Caki2 (cell line): ENCODE data around the gene KIRREL3. TPM values are rescaled to one million over a fixed set of nuclear protein-coding genes. Genes with fewer than 3 reads are reported as not detected.

ENCODE experiments used
- DNase-seq: peaks from one replicate; pipeline ENCODE4 v3.0.0-alpha.2; 2015; ENCODE audit warnings: low read depth
- in situ Hi-C: cut with HindIII; loops from 2 replicates; pipeline ENCODE4 v1.10.0; 2016; ENCODE audit warnings: low sequenced_read_pairs, low pct_unique_long_range_greater_than_20kb, mixed read lengths
- total RNA-seq: library from RNA; depleted of rRNA; stranded (reverse); fragments of >200 nt; shearing (Covaris generic); gene quantifications from 2 replicates; pipeline ENCODE4 v1.2.3, GENCODE V29; 2014; ENCODE audit warnings: low replicate concordance

The KIRREL3 gene
- total RNA-seq, 1 experiment from 2014 or later: 6.4 TPM

GRCh38 chr11:127002669-127003259, 2.2 kb upstream of the KIRREL3 start:
- in situ Hi-C loops: no loop called here

GRCh38 chr11:127000981-127001380, 411 bp upstream of the KIRREL3 start:
- no peak for DNase-seq

More at GRCh38 chr11:127002669-127003259, 2.2 kb upstream of the KIRREL3 start:
- no peak for DNase-seq

GRCh38 chr11:126999366-126999765, 1.2 kb downstream of the KIRREL3 start:
- in situ Hi-C loops: no loop called here
- no peak for DNase-seq

More at GRCh38 chr11:127000981-127001380, 411 bp upstream of the KIRREL3 start:
- in situ Hi-C loops: no loop called here

GRCh38 chr11:126997641-126998040, 2.9 kb downstream of the KIRREL3 start:
- DNase-seq: no peak

GRCh38 chr11:126997196-126997595, 3.4 kb downstream of the KIRREL3 start:
- DNase-seq: no peak
- in situ Hi-C loops: no loop called here

More at GRCh38 chr11:126997641-126998040, 2.9 kb downstream of the KIRREL3 start:
- in situ Hi-C loops: no loop called here

- no peak for DNase-seq
- in situ Hi-C loops: no loop called here
Observed at GRCh38 chr11:126996036-126996804, 4.3 kb downstream of the KIRREL3 start.

GRCh38 chr11:126993599-126993998, 7.0 kb downstream of the KIRREL3 start:
- in situ Hi-C loops: no loop called here
- DNase-seq: peak; percentile 30

GRCh38 chr11:126992804-126993111, 7.8 kb downstream of the KIRREL3 start:
- DNase-seq: peak; percentile 35
- in situ Hi-C loops: no loop called here

GRCh38 chr11:126992065-126992803, 8.3 kb downstream of the KIRREL3 start:
- in situ Hi-C loops: no loop called here
- DNase-seq: peak; percentile 74

- no peak for DNase-seq
- in situ Hi-C loops: no loop called here
Observed at GRCh38 chr11:126991596-126991995, 9.0 kb downstream of the KIRREL3 start.

GRCh38 chr11:126990716-126991480, 9.7 kb downstream of the KIRREL3 start:
- in situ Hi-C loops: no loop called here
- DNase-seq: no peak

- in situ Hi-C loops: no loop called here
- peak; percentile 52 for DNase-seq
Observed at GRCh38 chr11:126989942-126990715, 10.4 kb downstream of the KIRREL3 start.

GRCh38 chr11:126988655-126989054, 11.9 kb downstream of the KIRREL3 start:
- DNase-seq: no peak
- in situ Hi-C loops: no loop called here

- in situ Hi-C loops: no loop called here
- no peak for DNase-seq
Observed at GRCh38 chr11:126981635-126982034, 18.9 kb downstream of the KIRREL3 start.

GRCh38 chr11:126978911-126979310, 21.7 kb downstream of the KIRREL3 start:
- DNase-seq: no peak
- in situ Hi-C loops: no loop called here

- DNase-seq: no peak
- in situ Hi-C loops: no loop called here
Observed at GRCh38 chr11:126978165-126978564, 22.4 kb downstream of the KIRREL3 start.

- DNase-seq: no peak
- in situ Hi-C loops: no loop called here
Observed at GRCh38 chr11:126973051-126973450, 27.5 kb downstream of the KIRREL3 start.

- in situ Hi-C loops: no loop called here
- DNase-seq: no peak
Observed at GRCh38 chr11:126971305-126971704, 29.3 kb downstream of the KIRREL3 start.
